ENCODE data around the gene OR51B5. TPM values are rescaled to one million over a fixed set of nuclear protein-coding genes. Genes with fewer than 3 reads are reported as not detected.
"Not testable (repeated sequence)": the region's sequence is repeated elsewhere in the genome, so short reads cannot be mapped to it uniquely, and the experiment has no call there.

OR51B5 gene
- polyA plus RNA-seq = not detected

DNA sequence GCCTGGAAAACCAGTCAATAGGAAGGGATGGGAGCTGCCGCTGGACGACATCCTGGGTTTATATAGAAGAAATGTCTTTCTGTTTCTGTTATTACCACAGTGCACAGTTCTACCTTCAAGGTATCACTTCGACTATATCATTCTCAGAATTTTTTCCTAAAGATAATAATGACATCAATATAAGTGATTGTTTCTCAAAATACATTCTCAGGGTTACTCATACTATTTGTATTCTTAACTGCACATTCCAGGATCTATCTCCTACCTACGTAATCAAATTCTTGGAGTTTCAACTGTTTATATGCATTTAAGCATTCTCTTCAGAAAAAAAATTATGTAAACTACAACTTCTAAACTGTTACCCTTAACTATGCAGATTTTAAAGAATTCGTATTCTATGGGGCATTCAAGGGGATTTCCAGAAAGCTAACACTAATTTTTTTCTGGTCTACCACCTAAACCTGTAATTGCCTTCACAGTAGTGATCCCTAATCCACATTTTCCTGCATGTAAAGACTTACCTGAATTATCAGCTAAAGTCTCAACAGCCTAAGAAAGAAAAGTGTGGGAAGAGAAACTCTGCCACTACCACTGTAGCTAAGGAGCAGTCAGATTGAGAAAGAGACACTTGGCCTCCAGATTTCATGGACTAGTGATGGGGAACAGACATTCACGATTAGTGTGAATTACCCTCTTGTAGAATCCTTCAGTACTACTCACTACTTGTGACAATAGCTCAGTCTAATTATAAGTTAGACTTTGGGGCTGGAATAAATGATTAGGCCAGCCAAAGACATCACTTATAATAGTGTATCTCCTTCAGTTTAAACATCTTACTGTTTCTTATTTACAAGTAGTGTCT, at the start of gene OR51B5:
Gene OR51B5, minus strand, starts transcription at position 51 of the 862 bp plus-strand sequence. Its CDS starts 0 bp downstream, at position 51.
- Mint-ChIP-seq H3K36me3 (no peaks in the 10 kb centered on the region), H3K9me3 (no peaks in the 10 kb centered on the region), H3K4me1 (no peaks in the 10 kb centered on the region), H3K4me3 (no peak within 1 kb of the TSS), H3K27ac (no peak within 1 kb of the TSS), H3K27me3 (peaks cover 1% of the 10 kb centered on the region)

- Mint-ChIP-seq H3K4me1 (no peaks in the 10 kb centered on the region), H3K27me3 (peaks cover 1% of the 10 kb centered on the region), H3K9me3 (peaks cover 0 to 3% (median 0%) of the 10 kb centered on the region in 3 donors), H3K27ac (no peak overlapping the region), H3K36me3 (no peaks in the 10 kb centered on the region), H3K4me3 (no peak overlapping the region)
Measured at GRCh38 chr11:5390210-5390609, 46.9 kb upstream of the OR51B5 start.

- Mint-ChIP-seq H3K27me3 (peaks cover 2% of the 10 kb centered on the region), H3K36me3 (no peaks in the 10 kb centered on the region), H3K9me3 (no peaks in the 10 kb centered on the region), H3K4me1 (no peaks in the 10 kb centered on the region), H3K4me3 (no peak overlapping the region), H3K27ac (peak overlapping the region in 1 of 3 donors; percentile 18)
Measured at GRCh38 chr11:5384335-5384734, 41.0 kb upstream of the OR51B5 start.

DNA sequence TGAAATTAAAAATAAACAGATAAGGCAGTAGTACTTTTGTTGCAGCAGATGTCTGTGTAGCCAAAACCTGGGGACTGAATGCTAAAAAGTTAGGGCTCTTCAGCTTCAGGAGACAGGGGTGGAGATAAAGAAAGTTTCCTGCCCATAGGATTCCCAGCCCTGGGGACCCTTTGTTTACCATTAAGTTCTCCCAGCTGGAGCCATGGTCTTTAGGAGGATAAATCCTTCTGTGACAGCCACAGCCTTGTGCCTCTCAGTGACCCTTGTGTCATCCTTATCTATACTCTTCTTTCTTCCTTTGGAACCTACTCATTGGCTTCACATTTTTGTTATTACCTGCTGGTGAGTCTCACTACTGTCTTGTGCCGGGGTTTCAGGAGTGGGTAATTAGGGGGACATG, 40.3 kb upstream of the OR51B5 start, which contains the start of gene OR51M1:
Gene OR51M1, plus strand, starts transcription at position 237 of the 400 bp plus-strand sequence. CDS start 5,587 bp downstream, outside the sequence.
- Mint-ChIP-seq H3K4me1 (no peaks in the 10 kb centered on the region), H3K4me3 (no peak within 1 kb of the TSS), H3K9me3 (no peaks in the 10 kb centered on the region), H3K36me3 (no peaks in the 10 kb centered on the region), H3K27ac (peak within 1 kb of the TSS in 1 of 3 donors; percentile 18), H3K27me3 (peaks cover 2% of the 10 kb centered on the region)

GRCh38 chr11:5380740-5381342, 37.5 kb upstream of the OR51B5 start:
- no peak overlapping the region for H3K27ac Mint-ChIP-seq
- no peak overlapping the region for H3K4me3 Mint-ChIP-seq
- H3K36me3 Mint-ChIP-seq = no peaks in the 10 kb centered on the region
- no peaks in the 10 kb centered on the region for H3K4me1 Mint-ChIP-seq
- no peaks in the 10 kb centered on the region for H3K9me3 Mint-ChIP-seq
- H3K27me3 Mint-ChIP-seq = peaks cover 2% of the 10 kb centered on the region

- H3K4me1 Mint-ChIP-seq = no peaks in the 10 kb centered on the region
- no peaks in the 10 kb centered on the region for H3K36me3 Mint-ChIP-seq
- no peaks in the 10 kb centered on the region for H3K9me3 Mint-ChIP-seq
- H3K27me3 Mint-ChIP-seq = no peaks in the 10 kb centered on the region
- H3K27ac Mint-ChIP-seq = no peak overlapping the region
- H3K4me3 Mint-ChIP-seq = no peak overlapping the region
Measured at GRCh38 chr11:5369789-5370188, 26.5 kb upstream of the OR51B5 start.

DNA sequence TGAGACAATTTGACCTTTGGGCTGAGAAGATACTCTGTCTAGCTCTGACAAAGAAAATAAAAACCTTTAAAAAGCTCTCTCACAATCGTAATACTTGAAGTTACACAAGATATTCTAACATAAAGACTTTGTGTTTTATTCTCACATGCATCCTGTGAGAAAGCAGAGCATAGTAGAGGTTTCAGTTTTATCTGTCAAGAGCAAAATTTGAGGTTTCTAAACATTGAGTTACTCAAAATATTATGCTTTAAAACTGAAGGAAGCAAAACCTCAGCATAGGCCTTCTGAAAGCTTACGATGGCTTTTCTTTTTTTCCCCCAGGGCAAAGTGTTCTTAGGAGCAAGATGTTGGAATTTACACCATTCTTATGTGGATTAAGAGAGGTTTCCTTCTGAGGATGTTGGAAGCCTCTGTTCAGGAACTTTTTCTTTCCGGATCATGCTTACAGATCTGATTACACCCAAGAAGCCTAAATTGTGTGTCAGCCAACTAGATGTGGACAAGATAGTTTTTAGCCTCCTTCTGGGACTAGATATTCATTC, 25.2 kb upstream of the OR51B5 start:
- Mint-ChIP-seq H3K4me1 (no peaks in the 10 kb centered on the region), H3K4me3 (no peak overlapping the region), H3K36me3 (no peaks in the 10 kb centered on the region), H3K27ac (no peak overlapping the region), H3K27me3 (no peaks in the 10 kb centered on the region), H3K9me3 (no peaks in the 10 kb centered on the region)

GRCh38 chr11:5367448-5368074, 24.2 kb upstream of the OR51B5 start:
- Mint-ChIP-seq H3K4me1 (no peaks in the 10 kb centered on the region), H3K9me3 (no peaks in the 10 kb centered on the region), H3K4me3 (no peak overlapping the region), H3K27ac (no peak overlapping the region), H3K27me3 (no peaks in the 10 kb centered on the region), H3K36me3 (no peaks in the 10 kb centered on the region)

GRCh38 chr11:5366856-5367255, 23.5 kb upstream of the OR51B5 start:
- Mint-ChIP-seq H3K4me1 (no peaks in the 10 kb centered on the region), H3K27me3 (no peaks in the 10 kb centered on the region), H3K9me3 (no peaks in the 10 kb centered on the region), H3K36me3 (no peaks in the 10 kb centered on the region), H3K27ac (no peak overlapping the region), H3K4me3 (no peak overlapping the region)

DNA sequence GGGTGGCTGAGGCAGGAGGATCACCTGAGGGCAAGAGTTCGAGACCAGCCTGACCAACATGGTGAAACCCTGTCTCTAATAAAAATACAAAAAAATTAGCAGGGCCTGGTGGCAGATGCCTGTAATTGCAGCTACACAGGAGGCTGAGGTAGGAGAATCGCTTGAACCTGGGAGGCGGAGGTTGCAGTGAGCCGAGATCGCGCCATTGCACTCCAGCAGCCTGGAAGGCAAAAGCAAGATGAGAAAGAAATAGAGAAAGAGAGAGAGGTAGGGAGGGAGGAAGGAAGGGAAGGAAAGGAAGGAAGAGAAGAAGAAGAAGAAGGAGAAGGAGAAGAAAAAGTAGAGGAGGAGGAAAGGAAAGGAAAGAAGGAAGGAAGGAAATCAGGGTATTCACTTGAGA, 23.0 kb upstream of the OR51B5 start:
- H3K9me3 Mint-ChIP-seq, H3K4me1 Mint-ChIP-seq, H3K4me3 Mint-ChIP-seq, H3K27ac Mint-ChIP-seq, H3K27me3 Mint-ChIP-seq, H3K36me3 Mint-ChIP-seq: not testable (repeated sequence)

GRCh38 chr11:5364214-5364613, 20.9 kb upstream of the OR51B5 start:
- no peaks in the 10 kb centered on the region for H3K9me3 Mint-ChIP-seq
- no peaks in the 10 kb centered on the region for H3K36me3 Mint-ChIP-seq
- no peaks in the 10 kb centered on the region for H3K27me3 Mint-ChIP-seq
- H3K4me3 Mint-ChIP-seq = no peak overlapping the region
- H3K27ac Mint-ChIP-seq = no peak overlapping the region
- no peaks in the 10 kb centered on the region for H3K4me1 Mint-ChIP-seq

- Mint-ChIP-seq H3K4me1 (no peaks in the 10 kb centered on the region), H3K27ac (no peak overlapping the region), H3K27me3 (no peaks in the 10 kb centered on the region), H3K4me3 (no peak overlapping the region), H3K36me3 (no peaks in the 10 kb centered on the region), H3K9me3 (no peaks in the 10 kb centered on the region)
Measured at GRCh38 chr11:5363679-5364078, 20.4 kb upstream of the OR51B5 start.

DNA sequence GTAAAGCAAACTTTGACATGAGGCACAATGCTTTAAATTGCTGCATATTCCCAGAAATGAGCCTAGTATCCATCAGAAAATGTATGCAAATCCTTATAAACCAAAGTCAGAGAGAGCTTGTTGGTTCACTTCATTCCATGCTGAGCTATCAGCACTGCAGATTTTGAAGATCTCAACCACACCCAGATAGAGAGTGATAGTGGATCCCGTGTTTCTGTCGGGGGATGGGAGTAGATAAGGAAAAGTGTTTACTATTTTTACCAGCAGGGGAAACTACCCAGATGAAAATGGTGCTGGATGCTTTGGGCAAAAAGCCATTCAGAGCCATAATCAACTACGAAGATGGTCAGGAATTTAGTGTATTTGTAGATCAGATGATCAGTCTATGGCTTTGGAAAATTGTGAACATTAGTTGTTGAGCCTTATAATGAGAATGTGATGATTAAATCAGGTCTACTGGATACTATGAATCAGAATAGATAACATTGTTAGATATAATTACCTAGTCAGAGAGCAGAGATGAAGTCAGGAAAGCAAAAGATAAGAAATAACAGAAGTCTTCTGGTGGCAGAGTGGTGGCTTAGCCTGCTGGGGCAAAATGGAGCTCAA, 18.8 kb upstream of the OR51B5 start:
- Mint-ChIP-seq H3K4me3 (no peak overlapping the region), H3K27me3 (no peaks in the 10 kb centered on the region), H3K36me3 (no peaks in the 10 kb centered on the region), H3K27ac (no peak overlapping the region), H3K9me3 (no peaks in the 10 kb centered on the region), H3K4me1 (no peaks in the 10 kb centered on the region)

DNA sequence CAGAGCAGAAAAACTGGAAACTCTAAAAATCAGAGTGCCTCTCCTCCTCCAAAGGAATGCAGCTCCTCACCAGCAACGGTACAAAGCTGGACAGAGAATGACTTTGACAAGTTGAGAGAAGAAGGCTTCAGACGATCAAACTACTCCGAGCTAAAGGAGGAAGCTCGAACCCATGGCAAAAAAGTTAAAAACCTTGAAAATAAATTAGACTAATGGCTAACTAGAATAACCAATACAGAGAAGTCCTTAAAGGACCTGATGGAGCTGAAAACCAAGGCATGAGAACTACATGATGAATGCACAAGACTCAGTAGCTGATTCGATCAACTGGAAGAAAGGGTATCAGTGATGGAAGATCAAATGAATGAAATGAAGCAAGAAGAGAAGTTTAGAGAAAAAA, 12.7 kb upstream of the OR51B5 start:
- H3K9me3 Mint-ChIP-seq, H3K36me3 Mint-ChIP-seq, H3K4me1 Mint-ChIP-seq: not testable (repeated sequence)

GRCh38 chr11:5351208-5351607, 7.9 kb upstream of the OR51B5 start, which contains the start of gene OR51B6:
Gene OR51B6, plus strand, starts transcription at chr11:5351508. Its CDS starts 0 bp downstream, at chr11:5351508.
- Mint-ChIP-seq H3K36me3 (no peaks in the 10 kb centered on the region), H3K4me3 (no peak within 1 kb of the TSS), H3K27ac (no peak within 1 kb of the TSS), H3K4me1 (peaks cover 0 to 2% (median 0%) of the 10 kb centered on the region in 3 donors), H3K9me3 (no peaks in the 10 kb centered on the region), H3K27me3 (peaks cover 1% of the 10 kb centered on the region)

More for the DNA sequence above, 12.7 kb upstream of the OR51B5 start:
- H3K27me3 Mint-ChIP-seq, H3K27ac Mint-ChIP-seq, H3K4me3 Mint-ChIP-seq: not testable (repeated sequence)
